Kidney epithelial cell (primary cell): ENCODE measurements around the gene BCL7A. TPM values are rescaled to one million over a fixed set of nuclear protein-coding genes. Genes with fewer than 3 reads are reported as not detected.
"Not testable (repeated sequence)": the region's sequence is repeated elsewhere in the genome, so short reads cannot be mapped to it uniquely, and the experiment has no call there.

Source experiments
- DNase-seq: peaks from one replicate; pipeline ENCODE4 v3.0.0-alpha.2; 2010; ENCODE audit warnings: low read depth
- H3K27me3 ChIP-seq: 2 replicates; pipeline ENCODE4 v1.6.0; 2011; ENCODE audit warnings: low read length; ENCODE audit not compliant: control insufficient read depth, insufficient read depth
- H3K36me3 ChIP-seq: 2 replicates; pipeline ENCODE4 v1.5.1; 2011; ENCODE audit warnings: low read length; ENCODE audit not compliant: control insufficient read depth, insufficient read depth
- H3K4me3 ChIP-seq: 2 replicates; pipeline ENCODE4 v1.5.1; 2011; ENCODE audit warnings: low read depth, mild to moderate bottlenecking, control low read depth, low read length
- total RNA-seq: library from RNA; depleted of rRNA; stranded (reverse); fragments of >200 nt; gene quantifications from 2 replicates; pipeline ENCODE4 v1.2.3, GENCODE V29; 2015
- TF ChIP-seq, protein P1 (sequence below): IDR thresholded peaks from 2 replicates; pipeline ENCODE4 v1.5.1; 2011; ENCODE audit warnings: mild to moderate bottlenecking, moderate library complexity, low read length, control low read depth, inconsistent platforms; ENCODE audit not compliant: insufficient read depth, poor library complexity, severe bottlenecking

Gene BCL7A
- total RNA-seq, 1 donor from 2014 or later = 23.8 TPM

- no peak for DNase-seq
- Histone ChIP-seq H3K36me3 (no peaks in the 10 kb centered on the region), H3K27me3 (no peaks in the 10 kb centered on the region), H3K4me3 (no peak overlapping the region)
- TF ChIP-seq, protein P1, sequence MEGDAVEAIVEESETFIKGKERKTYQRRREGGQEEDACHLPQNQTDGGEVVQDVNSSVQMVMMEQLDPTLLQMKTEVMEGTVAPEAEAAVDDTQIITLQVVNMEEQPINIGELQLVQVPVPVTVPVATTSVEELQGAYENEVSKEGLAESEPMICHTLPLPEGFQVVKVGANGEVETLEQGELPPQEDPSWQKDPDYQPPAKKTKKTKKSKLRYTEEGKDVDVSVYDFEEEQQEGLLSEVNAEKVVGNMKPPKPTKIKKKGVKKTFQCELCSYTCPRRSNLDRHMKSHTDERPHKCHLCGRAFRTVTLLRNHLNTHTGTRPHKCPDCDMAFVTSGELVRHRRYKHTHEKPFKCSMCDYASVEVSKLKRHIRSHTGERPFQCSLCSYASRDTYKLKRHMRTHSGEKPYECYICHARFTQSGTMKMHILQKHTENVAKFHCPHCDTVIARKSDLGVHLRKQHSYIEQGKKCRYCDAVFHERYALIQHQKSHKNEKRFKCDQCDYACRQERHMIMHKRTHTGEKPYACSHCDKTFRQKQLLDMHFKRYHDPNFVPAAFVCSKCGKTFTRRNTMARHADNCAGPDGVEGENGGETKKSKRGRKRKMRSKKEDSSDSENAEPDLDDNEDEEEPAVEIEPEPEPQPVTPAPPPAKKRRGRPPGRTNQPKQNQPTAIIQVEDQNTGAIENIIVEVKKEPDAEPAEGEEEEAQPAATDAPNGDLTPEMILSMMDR = no peak
These were observed 40.8 kb upstream of the BCL7A start for GRCh38 chr12:121980892-121981272.

DNA sequence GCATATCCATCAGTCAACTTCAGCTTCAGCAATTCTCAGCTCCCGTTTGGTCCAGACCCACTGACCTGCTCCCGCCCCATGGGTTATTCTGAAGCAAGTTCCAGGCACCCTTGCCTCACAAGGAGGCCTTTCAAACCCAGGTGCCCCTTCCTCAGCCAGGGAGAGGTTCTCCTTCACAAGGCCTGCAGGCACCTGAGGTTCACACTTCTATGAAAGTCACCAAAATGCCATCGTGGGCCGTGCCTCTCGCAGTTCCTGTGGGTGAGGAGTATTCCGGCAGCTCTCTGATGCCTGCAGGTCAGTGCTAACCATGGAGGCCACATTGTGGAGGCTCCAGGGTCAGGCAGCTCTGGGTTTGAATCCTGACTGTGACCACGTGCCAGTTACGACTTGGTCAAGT, 40.2 kb upstream of the BCL7A start:
- TF ChIP-seq, protein P1 = no peak
- no peak overlapping the region for H3K4me3 ChIP-seq
- no peaks in the 10 kb centered on the region for H3K36me3 ChIP-seq
- no peak for DNase-seq
- H3K27me3 ChIP-seq = no peaks in the 10 kb centered on the region

- DNase-seq = no peak
- Histone ChIP-seq H3K4me3 (no peak overlapping the region), H3K27me3 (no peaks in the 10 kb centered on the region), H3K36me3 (no peaks in the 10 kb centered on the region)
- TF ChIP-seq, protein P1 = no peak
These were observed 38.7 kb upstream of the BCL7A start for GRCh38 chr12:121982950-121983349.

DNA sequence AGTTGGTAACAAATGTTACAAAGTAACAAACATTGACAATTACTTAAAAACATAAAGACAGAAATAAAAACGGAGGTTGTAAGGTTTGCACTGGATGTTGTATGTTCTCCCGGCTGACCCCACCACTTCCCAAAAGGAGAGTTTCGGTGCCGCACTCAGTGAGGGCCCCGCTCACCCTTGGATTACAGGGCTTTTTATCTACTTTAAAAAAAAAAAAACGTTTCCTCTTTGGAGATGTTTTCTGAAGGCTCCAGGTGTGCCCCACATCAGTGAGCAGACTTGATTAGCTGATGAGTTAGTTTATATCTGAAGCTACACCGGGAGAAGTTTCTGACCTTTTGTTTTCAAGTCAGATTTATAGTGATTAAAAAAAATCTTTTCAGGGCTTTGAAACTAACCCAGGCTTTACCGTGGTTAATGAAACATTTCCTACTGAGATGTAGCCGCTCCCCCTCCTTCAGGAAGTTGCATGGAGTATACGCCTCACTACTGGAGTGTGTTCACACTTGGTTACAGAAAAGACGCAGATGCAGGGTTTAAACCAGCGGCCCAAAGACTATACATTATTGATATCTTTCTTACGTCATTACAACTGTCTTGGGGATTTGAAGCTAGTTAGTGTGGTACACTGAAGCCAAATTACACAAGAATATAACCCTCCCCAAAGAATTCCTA, 38.0 kb upstream of the BCL7A start:
- Histone ChIP-seq H3K27me3 (no peaks in the 10 kb centered on the region), H3K4me3 (no peak overlapping the region), H3K36me3 (no peaks in the 10 kb centered on the region)
- DNase-seq = no peak
- TF ChIP-seq, protein P1 = no peak

GRCh38 chr12:121986489-121987245, 35.0 kb upstream of the BCL7A start:
- H3K4me3 ChIP-seq = no peak overlapping the region
- TF ChIP-seq, protein P1 = no peak
- H3K27me3 ChIP-seq = no peaks in the 10 kb centered on the region
- H3K36me3 ChIP-seq = no peaks in the 10 kb centered on the region
- no peak for DNase-seq

DNA sequence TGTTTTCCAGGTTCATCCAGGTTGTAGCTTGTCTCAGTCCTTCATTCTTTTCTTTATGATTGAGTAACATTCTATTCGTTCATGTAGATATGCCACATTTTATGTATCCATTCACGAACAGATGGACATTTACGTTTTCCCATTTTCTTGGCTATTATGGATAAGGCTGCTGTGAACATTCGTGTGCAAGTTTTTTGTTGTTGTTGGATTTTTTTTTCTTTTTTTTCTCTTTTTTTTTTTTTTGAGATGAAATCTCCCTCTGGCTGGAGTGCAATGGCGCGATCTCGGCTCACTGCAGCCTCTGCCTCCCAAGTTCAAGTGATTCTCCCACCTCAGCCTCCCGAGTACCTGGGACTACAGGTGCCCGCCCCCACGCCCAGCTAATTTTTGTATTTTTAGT, 33.2 kb upstream of the BCL7A start:
- H3K36me3 ChIP-seq, H3K27me3 ChIP-seq: not testable (repeated sequence)

More for the DNA sequence above, 33.2 kb upstream of the BCL7A start:
- DNase-seq, H3K4me3 ChIP-seq: not testable (repeated sequence)
